Activated gamma-delta T cell treated with anti-CD3 and anti-CD28 coated beads, Interleukin-2, amount 50 U/mL, for 16 hours (primary cell): ENCODE measurements around the gene TNFSF11.
"Not testable (repeated sequence)": the region's sequence is repeated elsewhere in the genome, so short reads cannot be mapped to it uniquely, and the experiment has no call there.

ENCODE experiments used
- DNase-seq: peaks from one replicate; pipeline ENCODE4 v3.0.0-alpha.2; 2020; ENCODE audit warnings: low read depth

Gene TNFSF11

DNA sequence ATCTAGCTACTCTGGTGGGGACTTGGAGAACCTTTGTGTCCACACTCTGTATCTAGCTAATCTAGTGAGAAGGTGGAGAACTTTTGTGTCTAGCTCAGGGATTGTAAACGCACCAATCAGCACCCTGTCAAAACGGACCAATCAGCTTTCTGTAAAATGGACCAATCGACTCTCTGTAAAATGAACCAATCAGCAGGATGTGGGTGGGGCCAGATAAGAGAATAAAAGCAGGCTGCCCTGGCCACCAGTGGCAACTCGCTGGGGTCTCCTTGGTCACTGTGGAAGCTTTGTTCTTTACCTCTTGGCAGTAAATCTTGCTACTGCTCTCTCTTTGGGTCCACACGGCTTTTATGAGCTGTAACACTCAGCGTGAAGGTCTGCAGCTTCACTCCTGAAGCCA, 13.6 kb upstream of the TNFSF11 start:
- not testable (repeated sequence) for DNase-seq

DNA sequence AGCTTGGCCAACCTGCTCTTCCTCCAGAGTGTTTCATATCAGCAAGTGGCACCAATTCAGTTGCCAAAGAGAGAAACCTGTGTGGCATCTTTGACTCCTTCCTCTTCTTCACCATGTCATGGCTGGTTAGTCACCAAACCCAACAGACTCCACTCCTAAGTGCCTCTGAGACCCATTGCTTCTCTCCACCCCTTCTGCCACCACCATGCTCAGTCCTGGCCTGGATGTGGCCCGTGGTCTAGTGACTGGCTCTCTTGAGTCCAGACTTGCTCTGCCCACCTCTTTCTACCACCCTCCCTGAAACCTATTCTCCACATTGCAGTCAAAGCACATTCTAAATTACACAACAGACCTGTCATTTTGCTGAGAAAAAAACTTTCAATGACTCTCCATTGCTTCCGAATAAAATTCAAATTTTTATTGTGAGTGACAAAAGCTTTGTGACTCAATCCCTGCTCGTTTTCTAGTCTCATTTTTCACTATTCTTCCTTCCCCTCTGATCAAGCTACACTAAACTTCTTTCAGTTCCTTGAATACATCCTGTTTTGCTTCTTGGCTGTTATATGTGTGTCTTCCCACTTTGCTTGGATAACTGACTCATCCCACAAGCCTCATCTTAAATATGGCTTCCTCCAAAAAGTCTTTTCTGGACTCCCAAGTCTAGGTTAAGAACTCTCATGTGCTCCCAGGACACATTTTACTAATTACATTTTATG, 12.0 kb upstream of the TNFSF11 start:
- no peak for DNase-seq

DNA sequence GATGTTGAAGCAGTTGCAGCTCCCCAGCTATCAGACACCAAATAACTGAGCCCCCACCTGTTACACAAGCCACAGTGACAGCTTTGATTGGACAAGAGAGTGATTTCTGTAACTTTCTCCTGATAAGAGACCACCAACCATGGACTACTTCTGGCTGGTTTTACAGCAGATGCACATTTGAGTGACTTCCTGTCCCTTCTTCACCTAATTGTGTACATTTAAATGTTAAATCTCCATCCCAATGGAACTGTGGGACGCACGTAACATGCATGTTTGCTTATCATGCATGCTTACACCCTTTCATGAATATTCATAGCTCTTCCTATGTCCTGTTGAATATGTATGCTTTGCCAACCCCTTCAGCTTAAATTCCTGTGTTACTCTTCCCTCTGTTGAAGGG, 6.0 kb upstream of the TNFSF11 start:
- no peak for DNase-seq

DNA sequence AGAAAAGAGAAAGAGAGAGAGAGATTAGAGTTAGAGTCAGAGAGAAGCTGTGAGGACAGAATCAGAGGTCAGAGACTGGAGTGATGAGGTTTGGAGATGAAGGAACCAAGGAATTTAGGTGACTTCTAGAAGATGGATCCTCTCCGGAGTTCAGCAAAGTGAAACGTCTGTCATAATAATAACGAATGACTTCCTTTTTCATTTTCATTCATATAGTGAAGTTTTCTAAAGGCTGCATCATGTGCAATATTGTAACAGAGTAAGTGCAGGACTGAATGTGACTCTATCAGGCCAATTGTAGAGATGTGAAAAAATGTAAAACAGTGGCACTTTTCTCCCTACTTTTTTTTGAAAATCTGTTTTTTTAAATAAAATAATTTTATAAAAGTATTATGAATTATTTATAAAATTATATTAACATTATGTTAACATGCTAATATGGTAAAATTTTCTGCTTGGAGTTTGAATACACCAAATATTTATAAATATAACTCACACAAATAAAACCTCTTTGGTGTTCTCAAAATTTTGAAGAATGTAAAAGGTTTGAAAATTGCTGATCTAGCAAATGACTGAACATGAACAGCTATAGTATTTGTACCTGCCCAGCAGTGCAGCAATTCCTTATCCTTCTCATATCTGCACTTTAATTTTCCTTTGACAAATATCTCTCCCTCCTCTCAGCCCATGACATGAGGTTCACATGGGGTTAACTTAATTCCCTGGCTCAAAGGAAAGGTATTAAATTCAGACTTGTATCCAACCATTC, 4.2 kb upstream of the TNFSF11 start:
- no peak for DNase-seq

DNA sequence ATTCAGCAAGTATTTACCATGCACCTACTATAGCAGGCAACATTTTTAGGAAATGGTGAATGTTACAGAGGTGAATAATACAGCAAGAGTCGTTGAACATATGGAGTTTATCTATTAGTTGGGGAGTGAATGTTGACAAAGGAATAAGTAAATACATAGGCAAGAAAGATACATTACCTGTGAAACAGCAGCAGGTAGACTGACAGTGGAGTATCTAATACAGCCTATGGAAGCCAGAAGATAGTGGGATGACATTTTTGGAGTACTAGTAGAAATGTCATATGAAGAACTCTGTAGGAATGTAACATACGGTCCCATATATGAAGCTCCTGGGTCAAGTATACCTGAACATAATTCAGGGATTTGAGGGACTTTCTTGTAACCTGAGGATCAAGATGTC, 2.1 kb upstream of the TNFSF11 start:
- no peak for DNase-seq

DNA sequence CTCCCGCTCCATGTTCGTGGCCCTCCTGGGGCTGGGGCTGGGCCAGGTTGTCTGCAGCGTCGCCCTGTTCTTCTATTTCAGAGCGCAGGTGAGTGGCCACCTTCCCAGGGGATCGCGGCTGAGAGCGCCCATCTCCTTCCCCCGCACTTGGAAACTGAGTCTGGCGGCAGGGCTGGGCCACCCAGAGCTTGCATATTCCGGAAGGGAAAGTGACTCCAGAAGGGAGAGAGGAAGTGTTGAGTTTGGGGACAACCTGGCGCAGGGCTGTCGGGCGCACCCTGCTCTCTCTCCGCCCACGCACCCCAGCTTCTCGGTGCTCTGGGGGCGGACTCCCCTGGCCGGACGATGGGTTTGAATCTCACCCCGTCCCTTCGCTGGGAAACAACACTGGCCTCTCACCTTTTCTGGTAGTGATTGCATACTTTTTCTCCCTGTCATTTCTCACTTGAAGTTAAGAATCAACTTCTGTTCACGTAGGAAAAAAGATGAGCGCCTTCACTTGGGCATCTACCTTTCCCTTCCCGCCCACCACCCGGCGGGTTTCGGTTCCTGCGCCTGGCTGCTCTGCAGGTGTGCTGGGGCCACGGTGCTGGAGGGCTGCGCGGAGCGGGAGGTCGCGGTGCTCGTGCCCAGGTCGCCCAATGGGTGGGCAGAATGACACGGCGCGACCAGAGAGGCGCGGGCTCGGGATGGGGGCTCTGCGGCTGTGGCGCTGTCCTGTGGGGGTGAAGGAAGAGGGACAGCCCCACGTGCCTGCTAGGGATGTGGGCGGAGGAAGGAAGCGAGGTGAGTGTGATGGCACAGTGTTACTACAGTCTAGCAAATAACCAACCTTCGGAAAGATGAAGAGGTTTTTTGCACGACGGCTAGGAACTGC, 721 bp downstream of the TNFSF11 start:
- DNase-seq, result peak; percentile 22

DNA sequence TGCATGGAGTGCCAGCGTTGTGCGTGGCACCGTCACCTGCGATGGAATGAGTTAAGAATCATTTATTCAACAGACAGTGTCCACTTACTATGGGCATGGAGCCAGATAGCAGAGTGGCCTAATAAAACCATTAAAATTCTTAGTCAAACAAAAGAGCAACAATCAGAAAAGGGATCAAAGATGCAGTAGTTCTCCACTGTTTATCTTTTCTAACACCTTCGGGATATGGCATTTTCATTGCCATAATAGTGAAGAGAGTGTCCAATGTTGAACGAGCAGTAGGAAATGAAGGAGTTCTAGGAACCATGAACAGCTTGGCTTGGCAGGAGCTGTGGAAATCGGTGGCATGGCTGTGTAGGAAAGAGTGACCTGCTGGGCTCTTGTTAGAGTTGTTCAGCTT, 2.0 kb downstream of the TNFSF11 start:
- no peak for DNase-seq

DNA sequence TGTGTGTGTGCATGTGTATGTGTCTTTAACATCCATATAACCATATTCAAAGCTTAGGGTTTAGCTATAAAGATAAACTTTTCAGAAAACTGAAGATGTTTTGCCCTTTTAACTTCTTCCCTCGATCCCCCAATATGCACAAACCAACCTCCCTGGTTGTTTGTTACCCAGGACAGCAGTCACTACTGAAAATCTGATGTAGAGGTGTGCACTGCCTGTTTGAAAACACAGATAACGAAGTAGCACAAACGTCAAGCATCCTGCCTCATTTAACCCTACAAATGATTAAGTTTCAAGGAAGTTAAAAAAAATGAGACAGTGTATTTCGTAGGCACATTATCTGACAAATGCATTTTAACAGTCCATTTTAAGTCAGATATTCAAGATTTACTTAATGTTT, 3.6 kb downstream of the TNFSF11 start:
- DNase-seq, result no peak

DNA sequence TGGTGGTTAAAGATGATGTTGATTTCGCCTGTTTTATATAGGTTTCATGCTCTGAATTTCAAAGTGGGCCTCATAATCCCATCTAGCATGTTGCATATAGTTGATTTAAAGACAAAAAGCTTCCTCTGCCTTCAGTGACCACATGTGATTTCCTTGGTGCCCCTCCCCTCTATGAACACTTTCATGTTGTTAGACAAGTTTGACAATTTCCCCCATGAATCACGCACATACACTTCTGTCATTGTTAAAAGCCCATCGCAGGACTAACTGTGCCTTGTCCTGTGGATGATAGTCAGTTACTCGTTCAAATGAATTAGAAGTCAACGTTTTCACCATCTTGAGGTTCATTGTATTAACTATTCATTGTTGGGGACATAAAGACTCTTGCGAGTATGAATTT, 6.7 kb downstream of the TNFSF11 start:
- no peak for DNase-seq

DNA sequence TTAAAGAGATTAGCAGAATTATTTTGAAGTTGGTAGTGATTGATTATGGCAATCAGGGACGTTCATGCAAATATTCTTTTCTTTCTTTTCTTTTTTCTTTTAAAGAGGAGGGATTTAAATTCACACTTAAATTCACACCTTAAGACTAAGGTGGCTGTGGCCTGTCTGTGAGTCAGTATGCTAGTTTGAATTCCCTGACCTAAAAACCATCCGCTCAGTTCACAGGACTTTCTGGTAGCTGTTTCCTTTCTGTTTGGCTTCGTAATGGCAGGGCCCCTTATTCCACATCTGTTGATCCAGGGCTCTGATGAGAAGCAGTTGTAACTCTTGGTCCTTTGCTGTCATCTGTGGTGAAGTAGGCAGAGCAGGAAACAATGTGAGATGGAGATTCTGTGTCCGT, 7.5 kb downstream of the TNFSF11 start:
- DNase-seq, result no peak

DNA sequence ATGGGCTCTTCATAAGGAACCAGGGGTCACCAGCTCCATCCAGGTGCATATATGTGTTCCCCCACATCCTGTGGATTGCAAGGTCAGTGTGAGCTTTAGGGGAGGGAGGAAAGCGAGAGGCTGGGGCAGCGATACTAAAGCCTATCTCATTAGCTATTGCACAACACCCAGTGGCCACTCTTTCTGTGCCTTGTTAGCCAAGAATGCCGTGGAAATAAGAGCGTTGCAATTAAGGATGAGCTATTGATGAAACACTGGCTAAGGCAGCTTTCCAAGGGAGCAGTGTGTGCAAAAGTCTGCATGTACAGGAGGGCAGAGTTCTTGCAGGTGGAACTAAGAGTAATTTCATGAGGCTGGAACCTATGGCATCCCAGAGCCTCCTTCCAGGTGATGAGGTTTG, 17.6 kb downstream of the TNFSF11 start:
- no peak for DNase-seq

DNA sequence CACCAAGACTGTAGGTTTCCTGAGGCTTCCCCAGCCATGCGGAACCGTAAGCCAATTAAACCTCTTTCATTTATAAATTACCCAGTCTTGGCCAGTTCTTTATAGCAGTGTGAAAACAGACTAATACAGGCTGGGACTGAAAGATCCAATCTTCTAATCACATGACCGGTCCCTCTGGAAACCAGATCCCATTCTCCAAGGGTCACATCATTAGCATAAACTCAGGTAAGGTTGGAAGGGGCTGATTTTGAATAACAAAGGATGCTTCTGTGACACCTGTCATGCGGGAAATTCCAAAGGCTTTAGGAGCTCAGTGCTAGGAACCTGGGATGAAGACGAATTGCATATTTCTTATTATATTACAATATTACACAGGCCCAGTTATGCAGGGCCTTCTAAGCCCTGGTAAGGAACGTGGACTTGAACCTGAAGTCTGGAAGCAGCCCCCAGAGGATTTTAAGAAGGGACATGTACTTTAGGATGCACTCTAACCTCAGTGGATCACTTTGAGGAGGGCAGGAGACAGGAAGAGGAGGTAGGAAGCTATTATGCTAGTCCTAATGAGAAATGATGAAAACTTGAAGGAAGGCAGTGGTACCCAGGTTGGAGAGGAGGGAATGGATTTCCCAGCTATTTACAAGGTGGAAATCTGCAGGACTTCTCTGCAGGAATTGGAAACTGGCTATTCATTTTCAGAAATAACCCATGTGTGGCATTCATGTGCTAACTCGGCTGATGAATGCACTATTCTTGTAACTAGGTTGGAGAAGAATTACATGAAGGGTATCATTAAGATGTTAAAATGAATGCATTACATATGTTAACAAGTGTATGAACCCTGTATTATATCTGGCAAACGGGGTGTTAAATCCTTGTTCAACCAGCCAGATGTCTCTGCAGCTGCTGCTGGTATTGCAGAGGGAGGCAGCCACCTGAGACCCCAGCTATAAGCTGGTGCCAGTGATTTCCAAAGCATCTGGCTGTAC, 19.3 kb downstream of the TNFSF11 start:
- no peak for DNase-seq

DNA sequence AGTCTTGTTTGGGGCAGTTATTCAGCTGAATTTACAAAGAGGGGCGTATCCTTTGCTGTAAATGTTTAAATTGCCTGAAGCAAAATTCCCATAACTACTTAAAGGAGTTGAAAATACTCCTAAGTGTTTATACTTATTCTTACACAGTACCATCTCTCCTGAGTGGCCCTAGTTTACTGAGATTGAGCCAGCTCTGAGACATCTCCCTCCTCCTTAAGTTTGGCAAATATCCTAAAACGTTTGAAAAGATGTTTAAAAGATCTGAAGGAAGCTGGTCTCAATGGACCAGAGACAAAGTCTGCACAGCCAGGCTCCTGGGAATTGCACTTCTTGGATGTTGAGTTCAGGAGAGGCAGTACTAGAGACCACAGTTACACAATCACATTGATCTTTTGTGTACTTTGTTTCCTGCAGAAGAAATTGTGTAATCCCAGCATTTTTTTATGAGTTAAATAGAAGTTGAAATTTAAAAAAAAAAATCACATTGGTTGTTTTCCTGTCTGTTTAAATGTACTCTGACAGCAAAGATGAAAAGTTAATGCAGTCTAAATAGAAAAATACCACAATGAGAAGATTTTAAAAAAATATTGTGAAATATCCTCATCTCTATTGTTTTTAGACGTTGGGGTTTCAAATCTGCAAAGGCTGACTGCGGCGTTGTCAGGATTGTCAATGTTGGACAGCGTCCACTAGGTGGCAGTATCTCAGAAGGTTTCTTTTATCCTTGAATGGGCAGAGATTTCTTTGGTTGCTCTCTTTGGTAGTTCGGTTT, 20.7 kb downstream of the TNFSF11 start:
- DNase-seq, result peak; percentile 19

DNA sequence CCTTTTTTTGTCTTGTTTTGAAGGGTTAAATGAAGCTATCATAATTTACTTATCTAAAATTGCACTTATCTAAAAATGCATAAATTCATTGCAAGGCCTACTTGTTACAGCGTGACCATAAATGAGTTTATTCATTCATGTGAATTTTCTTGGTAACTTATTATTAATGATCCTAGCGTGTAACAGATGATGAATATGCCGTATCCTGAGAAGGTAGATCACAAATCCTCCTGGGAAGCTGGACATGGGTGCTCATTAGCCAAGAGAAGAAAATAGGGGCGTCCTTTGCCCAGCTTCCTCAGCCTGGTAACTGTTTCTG, 21.3 kb downstream of the TNFSF11 start:
- DNase-seq, result no peak

DNA sequence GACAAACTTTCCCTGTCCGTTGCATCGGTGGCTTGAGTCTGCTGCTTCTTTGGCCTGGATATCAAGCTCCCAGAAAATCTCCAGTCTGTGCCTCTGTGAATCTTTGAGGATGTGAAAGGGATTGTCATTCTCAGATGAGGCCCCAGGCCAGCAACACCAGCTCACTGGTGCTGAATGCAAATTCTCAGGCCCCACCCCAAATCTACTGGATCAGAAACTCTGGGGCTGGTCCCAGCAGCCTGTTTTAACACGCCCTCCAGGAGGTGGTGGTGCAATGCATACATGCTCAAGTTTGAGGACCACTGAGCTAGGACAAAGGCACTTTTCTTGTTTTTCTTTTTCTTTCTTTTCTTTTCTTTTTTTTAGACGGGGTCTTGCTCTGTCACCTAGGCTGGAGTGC, 23.6 kb downstream of the TNFSF11 start:
- no peak for DNase-seq

DNA sequence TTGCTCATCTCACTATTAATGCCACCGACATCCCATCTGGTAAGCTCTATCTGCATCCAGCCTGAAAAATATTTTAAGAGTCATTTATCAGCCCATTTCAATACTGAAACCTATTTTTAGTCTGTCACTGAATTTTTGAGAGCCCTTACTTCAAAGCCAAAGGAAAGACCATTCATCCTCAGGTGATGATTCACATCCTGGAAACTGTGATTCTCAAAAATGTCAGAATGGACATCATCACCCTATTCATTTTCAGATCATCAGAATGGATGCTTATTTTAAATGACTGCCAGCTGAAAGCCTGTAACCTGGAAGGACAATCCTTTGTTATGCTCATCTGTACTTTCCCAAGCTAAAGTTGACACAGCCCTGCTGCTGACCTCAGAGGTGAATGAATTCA, 27.0 kb downstream of the TNFSF11 start:
- no peak for DNase-seq

DNA sequence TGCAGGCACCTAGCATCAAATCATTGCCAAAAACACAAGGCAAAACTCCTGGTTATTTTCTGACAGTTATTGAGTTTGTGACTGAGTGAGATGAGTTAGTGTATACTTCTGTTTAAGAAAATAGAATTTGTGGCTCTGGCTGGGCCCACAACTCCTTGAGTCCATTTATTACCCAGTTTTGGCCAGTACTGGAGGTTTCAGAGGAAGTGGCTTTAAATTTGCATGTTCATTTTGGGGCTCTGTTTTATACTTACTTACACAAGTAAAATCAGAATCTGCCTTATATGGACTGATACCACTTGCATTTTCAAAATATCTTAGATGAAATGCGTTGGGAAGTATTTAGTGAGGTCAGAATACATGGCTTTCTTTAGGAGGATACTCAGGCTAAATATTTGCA, 29.0 kb downstream of the TNFSF11 start:
- DNase-seq, result no peak

DNA sequence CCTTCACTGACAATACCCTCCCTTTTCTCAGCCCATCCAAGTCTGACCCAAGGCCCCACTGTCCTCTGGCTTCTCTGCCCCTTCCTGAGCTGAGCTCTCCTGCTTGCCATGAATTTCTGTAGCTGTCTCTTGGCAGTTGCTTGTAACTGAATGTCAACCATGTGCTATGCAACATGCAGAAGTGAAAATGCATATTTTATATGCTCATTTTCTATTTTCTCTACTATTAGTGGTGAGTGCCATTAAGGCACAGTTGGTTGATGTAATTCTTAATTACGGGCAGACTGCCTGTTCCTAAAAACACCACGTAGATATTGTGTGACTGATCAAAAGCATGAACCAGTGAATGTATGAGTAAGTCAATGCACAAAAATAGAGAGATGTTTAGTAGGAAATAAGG, 29.6 kb downstream of the TNFSF11 start:
- DNase-seq, result no peak

DNA sequence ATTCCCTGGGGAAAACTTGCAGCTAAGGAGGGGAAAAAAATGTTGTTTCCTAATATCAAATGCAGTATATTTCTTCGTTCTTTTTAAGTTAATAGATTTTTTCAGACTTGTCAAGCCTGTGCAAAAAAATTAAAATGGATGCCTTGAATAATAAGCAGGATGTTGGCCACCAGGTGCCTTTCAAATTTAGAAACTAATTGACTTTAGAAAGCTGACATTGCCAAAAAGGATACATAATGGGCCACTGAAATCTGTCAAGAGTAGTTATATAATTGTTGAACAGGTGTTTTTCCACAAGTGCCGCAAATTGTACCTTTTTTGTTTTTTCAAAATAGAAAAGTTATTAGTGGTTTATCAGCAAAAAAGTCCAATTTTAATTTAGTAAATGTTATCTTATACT, 33.6 kb downstream of the TNFSF11 start:
- DNase-seq, result no peak

DNA sequence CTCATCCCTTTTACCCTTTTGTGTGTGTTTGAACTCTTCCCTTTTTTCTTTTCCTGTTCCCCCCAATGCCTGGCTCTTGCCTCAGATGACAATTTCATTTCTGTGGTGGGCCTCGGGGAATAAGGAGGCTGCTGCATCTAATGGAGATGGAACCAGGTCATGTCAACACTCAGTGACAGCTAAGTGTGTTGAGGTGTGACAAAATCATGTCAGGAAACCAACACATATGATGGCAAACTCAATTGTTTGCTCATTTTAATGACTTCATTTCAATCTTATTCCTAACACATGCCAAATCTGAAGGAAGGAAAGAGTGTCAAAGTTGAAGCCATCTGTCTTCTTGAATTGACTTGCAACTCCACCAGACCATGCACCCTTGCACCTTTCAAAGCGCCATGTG, 36.7 kb downstream of the TNFSF11 start:
- no peak for DNase-seq
